Colon (tissue), 2 donors: ENCODE measurements around the gene CLSTN3.

Experiments used
- FAIRE-seq: peaks from 2 replicates; lab custom pipeline; 2012; peaks lifted over from hg19 to GRCh38; lab: Jason Lieb, UNC
- donor health status: control.
- donor health status: control.

CLSTN3 gene

DNA sequence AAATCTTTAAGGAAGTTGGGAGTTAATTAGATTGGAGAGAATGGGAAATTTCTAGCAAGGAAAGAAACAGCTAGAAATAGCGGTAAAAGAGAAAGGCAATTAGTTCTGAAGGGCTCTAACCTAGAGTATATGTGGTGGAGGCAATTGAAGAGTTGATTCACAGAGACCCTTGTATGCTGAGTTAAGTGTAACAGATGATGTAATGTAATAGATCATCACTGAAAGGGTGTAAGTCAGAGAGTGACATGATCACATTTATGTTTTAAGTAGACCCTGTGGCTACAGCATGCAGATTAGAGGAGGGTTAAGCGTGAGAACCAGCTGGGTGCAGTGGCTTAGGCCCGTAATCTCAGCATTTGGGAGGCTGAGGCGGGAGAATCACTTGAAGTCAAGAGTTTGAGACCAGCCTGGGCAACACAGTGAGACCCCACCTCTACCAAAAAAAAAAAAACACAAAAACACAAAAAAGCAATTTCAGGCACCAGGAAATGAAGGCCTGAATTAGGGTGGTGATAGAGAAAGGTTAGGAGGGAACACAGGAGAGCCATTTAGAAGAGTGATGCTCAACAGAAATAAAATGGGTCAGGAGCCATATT, 4.4 kb upstream of the CLSTN3 start:
- no peak for FAIRE-seq

DNA sequence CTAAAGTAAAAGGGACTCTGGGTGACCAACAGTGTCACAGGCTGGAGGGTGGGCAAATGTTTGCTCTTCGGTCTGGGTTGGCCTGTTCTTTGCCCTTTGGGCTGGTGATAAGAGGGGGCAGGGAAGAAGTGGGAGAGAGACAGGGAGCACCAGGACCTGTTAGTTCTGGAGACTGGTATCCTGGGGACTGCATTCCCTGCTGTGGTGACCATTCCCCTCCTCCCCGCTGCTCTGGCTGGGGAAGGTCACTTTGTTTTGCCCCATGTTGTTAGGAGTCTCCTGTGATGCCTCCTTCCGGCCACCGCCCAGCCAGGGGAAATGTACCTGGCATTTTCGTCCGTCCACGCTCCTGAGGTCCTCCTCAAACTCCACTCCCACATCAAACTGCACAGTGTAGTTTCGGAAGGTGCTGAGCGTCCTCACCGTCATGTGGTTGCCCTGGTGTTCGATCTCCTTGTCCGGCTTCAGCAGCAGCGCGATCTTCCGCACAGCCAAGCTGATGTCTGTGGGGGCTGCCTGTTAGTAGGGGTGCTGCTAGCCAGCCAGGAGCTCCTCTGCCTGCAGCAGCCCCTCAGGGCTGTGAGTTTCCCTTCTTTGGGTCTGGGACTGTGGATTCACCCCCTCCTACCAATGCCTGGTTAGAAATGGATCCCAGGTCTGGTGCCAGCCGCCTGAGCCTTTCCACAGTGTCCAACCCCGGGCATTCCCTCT, 2.1 kb upstream of the CLSTN3 start:
- FAIRE-seq = no peak

DNA sequence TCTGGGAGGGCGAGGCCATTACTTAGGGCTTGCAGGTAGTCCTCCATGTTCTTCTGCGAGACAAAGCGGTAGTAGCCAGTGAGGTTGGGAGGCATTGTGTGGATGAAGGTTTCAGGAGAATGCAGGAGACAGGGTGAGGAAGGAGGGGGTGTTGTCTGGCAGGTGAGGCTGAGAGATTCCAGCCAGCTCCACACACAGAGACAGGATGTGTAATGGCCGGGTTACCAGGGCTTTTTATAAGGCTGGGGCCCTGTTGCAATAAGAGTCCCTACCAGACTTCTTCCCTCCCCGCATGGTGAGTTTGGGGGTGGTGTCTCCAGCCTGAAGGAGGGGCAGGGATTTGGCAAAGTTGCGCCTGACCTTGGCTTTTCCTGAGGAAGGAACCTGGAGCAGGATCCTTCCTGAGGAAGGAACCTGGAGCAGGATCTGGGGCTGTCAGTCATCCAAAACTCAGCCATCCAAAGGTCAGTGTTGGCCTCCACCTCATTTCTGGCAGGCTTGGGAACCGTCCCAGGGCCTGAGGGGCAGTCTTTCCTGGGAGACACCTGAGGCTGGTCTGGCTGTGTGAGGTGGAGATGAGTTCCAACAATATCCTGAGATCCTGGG, 1.4 kb upstream of the CLSTN3 start, which contains the start of gene RBP5:
TSS of gene RBP5 (minus strand) at position 209 of the 606 bp plus-strand sequence. CDS start at position 95, 114 bp downstream.
- no peak for FAIRE-seq

DNA sequence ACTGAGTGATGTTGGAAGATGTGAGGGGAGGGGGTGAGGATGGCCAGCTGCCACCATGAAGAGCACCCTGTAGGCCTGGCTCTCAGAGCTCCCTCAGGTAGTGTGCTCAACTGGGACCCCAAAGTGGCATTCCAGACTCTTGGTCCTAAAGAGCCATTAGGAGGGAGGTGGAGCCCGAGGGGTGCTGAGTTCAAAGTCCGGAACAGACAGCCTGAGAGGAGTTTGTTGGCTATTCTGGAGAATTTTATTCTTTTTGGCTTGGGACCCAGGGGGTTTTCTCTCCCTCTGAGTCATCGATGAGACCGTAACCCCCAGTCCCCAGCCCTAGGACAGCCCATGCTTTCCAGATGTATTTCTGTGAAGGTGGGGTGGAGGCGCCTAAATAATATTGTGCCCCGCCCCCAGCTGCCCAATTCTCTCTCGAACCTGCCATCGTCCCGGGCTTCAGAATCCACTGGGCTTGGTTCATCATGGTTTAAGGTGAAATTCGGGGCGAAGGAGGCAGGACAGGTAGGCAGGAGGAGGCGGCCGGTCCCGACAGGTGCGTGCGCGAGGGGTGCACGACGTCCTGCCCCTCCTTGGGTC, 792 bp upstream of the CLSTN3 start:
- FAIRE-seq = no peak

DNA sequence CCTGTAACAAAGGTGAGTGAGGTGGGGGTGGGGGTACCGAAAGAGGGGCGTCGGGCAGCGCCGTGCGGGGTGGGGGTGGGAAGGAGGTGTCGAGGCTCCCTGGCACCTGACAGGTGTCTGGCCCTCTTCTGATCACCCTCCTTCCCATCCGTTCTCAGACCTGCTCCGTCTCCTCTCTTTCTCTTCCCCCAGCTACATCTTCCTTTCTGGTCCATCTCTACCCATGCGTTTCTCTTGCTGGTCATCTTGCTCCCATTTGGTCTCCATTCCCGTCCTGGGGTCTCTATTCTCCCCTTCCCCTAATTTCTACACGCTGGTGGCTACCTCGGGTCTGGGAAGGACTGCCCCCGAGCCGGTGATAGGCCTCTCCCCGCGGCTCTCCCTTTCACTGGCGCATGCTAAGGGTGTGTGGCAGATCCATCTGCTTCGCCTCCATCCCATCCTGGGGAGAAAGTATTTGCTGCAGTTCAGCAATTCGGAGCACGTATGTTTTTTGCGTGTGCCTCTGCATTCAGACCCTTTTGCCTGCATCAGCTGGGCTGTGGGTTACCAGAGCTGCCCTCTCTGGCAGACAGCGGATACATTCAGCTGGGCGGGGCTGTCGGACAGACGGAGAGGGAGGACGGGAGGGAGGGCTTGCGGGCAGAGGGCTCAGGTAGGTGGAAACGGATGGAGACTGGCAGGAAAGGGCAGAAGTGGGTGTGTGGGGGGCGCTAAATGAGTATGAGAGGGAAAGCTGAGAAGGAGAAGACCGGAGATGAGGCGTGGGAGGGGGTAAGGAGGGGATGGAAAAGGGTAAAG, 730 bp downstream of the CLSTN3 start:
- FAIRE-seq = no peak

DNA sequence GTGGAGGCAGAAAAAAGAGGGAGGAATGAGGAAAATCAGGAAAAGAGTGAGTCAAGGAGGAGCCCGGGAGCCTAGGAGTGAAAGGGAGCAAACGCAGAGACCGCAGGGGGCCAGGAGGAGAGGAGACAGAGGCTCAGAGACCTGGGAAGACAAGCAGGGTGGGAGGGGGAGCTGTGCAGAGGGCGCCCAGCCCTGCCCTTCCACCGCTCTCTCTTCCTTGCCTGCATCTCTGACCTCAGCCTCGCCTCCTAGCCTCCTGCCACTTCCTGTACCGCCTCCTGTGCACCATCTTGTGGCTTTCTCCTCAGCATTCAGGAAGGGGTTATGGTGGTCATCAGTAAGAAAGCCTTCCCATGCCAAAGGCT, 1.3 kb downstream of the CLSTN3 start:
- no peak for FAIRE-seq

DNA sequence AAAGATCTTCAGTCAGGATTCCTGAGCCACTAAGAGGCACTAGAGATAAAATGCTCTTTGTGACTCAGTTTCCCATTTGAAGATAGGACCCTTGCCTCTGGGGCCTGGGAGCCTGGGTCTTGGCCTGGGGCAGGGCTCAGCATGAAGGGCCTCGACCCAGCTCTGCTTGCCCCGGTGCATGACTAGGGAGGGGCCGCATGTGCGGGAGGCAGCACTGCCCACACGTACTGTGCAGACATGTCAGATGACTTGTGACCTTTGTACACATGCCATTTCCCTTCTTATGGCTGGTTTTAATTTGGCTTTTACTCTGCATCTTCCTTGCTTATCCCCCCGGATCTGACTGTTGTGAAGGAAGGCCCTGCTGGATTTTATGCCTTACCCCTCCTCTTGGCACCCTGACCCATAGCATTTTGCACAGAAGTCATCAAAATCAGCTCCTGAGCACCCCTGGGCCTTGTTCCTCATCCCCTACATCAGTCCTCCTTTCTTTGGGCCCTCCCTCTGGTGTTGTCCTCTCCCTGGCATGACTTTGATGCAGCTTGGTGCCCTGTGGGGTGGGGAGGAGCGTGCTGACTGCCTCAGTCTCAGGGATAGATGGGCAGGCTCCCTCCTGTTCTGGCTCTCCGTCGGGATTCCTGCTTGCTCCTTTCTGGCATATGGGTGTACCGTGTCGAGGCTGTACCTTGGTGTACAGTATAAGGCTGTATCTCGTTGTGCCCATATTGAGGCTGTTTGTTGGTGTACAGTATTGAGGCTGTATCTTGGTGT, 4.4 kb downstream of the CLSTN3 start:
- FAIRE-seq = no peak

DNA sequence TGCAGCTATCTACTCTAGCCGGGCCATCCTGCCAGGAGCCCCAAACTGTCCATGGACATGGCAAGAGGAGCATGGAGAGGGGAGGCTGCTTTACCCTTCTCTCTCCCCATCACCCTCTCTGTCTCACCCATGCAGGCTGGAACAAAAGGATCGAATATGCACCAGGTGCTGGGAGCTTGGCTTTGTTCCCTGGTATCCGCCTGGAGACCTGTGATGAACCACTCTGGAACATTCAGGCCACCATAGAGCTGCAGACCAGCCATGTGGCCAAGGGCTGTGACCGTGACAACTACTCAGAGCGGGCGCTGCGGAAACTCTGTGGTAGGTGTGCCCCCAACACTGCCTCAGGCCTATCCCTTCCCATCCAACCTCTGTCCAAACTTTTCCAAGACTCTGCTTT, 5.9 kb downstream of the CLSTN3 start:
- no peak for FAIRE-seq

DNA sequence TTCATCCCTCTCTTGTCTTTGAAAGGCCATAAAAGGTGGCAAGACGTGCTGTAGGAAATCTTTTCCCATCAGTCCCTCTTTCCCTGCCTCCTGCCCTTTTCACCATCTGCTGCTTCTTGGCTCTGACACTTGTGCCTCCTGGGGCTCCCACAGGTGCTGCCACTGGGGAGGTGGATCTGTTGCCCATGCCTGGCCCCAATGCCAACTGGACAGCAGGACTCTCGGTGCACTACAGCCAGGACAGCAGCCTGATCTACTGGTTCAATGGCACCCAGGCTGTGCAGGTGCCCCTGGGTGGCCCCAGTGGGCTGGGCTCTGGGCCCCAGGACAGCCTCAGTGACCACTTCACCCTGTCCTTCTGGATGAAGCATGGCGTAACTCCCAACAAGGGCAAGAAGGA, 6.5 kb downstream of the CLSTN3 start:
- FAIRE-seq = no peak

DNA sequence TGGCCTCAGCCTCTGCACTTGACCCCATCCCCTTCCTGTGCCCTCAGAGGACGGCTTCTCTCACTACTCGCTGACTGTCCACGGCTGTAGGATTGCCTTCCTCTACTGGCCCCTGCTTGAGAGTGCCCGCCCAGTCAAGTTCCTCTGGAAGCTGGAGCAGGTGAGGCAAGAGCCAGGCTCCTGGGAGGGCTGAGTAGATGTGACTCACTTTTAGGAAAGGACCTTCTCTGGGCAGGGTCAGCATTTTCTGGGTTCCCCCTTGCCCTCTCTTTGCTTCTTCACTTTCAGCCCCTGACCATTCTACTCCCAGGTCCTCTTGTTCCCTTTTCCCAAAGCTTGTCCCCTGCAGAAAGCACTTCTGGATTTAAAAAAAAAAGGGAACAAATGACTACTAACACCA, 7.7 kb downstream of the CLSTN3 start:
- no peak for FAIRE-seq

DNA sequence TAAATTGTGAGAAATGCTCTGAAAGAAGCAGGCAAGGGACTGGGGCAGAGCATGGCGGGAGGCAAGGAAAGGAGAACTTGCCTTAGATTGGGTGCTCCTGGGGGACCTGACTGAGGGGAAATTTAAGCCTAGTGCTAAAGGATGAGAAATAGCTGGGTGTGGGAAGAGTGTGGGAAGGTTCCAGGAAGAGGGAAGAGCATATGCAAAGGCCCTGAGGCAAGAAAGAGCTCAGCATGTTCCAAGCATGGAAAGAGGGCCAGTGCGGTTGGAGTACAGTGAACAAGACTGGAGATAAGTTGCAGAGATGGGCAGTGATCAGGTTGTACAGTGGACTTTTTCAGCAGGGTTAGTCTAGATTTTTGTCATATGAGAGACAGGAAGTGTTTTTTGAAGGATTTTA, 9.0 kb downstream of the CLSTN3 start:
- FAIRE-seq = no peak

DNA sequence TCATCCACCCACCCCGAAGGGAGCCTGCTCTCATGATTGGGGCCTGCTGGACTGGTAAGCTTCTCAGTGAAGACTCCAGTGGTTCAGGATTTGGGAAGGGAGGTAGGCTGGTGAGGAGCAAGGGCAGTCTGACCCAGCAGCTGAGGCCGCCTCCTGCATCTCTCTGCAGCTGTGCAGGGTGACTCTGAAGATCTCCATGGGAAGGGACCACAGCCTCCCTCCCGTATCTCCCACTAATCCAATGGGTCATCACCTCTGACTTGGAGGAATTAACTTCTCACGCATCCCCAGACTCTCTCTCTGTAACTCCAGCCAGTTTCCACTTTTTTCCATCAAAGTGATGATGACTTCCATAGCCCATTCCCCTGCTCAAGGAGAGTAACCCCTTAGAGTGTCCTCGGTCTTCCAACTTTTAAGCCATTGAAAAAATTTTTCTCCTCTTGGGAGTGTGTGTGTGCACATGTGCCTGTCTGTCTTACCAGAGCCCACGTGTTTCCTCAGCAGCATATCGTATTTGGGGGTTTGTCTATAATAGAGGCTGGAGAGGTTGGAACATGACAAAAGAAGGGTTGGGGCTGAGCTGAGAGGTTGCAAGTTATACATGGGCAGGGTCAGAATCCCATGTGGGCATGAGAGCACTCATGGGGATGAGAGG, 11.3 kb downstream of the CLSTN3 start:
- FAIRE-seq = no peak

DNA sequence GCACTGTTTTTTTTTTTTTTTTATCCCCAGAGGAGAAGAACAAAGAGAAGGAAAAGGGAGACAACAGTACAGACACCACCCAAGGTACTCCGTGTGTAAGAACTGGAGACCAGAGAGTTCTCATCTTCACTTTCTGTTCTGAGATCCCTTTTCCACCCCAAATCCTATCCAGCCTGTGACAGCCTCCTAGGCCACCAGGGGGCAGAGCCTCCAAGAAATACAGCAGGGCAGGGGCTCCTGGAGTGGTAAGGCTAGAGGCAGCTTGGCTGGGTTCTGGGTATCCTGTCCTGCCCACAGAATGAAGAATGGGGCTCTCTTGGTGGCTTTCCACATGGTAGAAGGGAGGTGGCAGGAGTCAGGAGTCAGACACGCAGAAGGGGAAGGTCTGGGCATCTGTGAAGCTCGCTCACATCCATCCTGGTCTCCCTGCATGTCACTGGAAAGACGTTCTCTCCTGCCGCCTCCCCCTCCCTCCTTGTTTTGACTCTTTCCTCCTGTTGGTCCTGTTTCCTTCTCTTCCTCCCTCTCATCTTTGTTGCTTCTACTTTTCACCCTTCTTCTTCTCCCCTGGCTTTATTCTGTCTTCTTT, 12.0 kb downstream of the CLSTN3 start:
- no peak for FAIRE-seq

DNA sequence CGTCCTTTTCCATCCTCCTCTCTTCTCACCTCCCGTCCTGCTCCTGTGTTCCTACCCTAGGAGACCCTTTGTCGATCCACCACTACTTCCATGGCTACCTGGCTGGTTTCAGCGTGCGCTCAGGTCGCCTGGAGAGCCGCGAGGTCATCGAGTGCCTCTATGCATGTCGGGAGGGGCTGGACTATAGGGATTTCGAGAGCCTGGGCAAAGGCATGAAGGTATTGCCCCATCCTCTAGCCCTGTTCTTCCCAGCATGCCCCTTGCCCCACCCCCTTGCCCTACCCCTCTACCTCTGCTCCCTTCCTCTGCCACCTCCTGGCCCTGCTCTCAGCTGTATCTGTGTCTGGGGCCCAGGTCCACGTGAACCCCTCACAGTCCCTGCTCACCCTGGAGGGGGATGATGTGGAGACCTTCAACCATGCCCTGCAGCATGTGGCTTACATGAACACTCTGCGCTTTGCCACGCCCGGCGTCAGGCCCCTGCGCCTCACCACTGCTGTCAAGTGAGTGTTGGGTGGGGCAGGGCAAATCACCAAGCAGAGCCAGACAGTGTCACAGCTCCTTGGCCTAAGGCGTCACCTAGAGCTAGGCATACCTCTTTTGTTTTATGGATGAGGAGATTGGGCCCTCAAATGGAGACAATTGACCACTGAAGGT, 12.8 kb downstream of the CLSTN3 start:
- no peak for FAIRE-seq

DNA sequence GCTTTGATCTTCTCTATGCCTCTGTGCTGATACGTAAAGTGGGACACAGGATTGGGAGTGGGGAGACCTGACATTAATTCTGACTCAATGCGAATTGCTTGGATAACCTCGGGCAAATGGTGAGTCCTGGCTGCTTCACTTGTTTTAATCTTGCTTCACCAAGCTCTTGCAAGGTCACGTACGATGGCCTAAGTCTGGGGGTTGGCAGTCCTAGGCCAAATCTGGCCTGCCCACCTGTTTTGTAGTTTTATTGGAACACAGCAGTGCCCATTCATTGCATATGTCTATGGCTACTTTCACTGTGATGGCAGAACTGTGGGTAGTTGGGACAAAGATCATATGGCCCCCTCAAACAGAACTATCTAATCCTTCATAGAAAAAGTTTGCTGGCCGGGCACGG, 13.4 kb downstream of the CLSTN3 start:
- no peak for FAIRE-seq

DNA sequence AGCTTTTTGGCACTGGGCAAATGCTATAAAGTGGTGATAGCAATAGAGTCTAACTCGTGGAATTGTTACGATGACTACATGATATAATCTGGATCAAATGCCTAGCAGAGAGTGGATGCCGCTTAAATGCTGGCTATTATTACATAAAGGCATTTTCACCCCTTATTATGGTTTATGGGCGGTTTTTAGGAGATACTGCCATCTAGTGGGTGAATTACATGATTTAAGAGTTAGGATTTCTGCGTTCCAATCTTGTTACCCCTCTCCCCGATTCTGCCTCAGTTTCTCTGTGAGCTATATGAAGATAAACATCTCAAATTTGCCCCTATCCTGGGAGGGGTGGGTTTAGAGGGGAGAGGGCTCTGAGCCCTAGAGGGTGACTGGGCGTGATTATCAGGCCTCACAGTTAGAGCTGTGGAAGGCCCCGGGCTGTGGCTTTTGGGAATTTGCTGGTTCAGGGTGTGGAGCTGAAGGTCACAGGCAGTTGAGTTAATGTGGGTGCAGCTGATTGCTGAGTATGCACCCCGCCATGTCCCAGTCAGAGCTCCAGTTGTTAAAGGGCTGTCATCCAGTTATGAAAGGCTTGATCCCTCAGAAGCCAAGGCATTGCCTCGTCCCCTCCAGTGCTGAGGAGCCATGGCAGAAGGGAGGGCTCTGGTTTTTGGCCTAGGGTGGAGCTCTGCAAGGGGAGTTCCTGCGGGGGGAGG, 14.4 kb downstream of the CLSTN3 start:
- FAIRE-seq = no peak

DNA sequence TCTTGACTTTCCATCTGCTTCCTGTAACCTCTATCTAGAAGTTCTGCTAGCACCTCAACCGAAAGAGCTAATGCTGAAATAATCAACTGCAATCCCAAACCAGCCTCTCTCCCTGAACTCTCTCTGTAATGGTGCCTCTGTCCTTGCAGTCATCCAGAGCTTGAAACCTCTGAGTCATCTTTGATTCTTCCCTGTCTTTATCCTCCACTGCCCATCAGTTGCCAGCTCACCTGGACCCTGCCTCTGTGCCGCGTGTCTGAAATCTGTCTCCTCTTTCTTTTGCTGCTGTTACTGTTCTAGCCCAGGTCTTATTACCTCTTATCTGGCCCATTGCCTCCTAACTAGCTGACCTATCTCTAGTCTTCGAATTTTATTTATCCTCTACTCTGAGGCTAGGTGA, 15.5 kb downstream of the CLSTN3 start:
- no peak for FAIRE-seq

DNA sequence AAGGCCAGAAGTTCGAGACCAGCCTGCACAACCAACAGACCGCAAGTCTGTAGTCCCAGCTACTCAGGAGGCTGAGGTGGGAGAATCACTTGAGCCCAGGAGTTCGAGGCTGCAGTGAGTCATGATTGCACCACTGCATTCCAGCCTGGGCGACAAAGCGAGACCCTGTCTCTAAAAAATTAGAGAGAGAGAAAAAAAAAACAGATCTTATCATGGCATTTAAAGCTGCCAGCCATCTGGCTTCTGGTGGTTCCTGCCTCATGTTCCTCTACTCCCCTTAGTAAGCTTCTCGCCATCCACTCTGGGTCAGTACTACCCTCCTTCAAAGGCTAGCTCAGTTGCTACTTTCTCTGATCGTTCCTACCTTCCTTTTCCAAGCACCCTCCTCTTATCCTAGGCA, 16.1 kb downstream of the CLSTN3 start:
- FAIRE-seq = no peak

DNA sequence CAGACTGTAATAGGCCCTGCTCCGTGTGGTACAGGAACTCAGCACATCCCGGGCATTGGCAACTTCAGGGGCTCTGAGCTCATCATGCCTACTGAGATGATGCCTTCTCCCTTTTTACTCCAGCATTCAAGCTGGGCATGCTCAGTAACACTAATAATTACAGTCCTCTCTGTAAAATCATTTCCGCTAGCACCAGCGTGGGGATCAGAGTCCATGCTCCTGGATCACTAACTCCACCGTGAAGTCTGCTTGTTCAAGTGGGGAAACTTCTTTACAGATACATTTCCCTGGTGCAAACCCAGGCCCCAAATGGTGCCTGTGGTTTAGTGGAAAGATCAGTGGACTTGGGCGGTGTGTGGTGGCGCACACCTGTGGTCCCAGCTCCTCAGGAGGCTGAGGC, 16.7 kb downstream of the CLSTN3 start:
- FAIRE-seq = no peak

DNA sequence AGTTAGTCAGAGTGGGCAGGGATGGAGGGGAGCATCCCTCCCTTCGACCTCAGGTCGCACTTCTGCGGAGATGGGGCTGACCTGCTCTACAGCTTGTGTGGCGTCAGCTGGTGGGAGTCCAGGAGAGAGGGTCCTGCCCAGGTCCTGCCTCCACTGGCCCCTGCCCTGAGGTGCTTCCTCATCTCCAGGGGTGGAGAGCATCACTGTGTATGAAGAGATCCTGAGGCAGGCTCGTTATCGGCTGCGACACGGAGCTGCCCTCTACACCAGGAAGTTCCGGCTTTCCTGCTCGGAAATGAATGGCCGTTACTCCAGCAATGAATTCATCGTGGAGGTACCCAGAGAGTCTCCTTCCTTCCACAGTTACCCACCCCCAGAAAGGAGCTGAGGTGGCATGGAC, 20.2 kb downstream of the CLSTN3 start:
- no peak for FAIRE-seq
